GM12872 (cell line): ENCODE data around the gene SULT1C2.

Experiments used
- CTCF ChIP-seq: IDR thresholded peaks from 3 replicates; pipeline ENCODE4 v1.5.1; 2011; ENCODE audit warnings: low read depth, mild to moderate bottlenecking, low read length, moderate library complexity; ENCODE audit not compliant: insufficient read depth

The SULT1C2 gene

DNA sequence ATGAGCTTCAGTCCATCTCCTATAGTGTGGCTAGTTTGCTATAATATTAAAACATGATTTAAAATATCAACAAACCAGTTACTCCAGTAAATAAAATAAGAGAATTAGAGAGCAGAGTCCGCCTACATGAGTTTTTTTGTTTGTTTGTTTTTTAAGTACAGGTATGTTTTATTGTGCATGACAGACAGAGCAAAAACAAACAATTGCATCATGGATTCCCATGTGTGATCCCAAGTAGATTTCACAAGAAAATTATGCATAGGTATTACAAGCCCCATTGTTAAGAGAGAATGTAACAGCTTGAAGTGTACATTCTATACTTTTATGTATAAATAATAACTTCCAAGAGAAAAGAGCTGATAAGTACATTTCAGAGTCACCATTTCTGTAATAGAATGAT lies 27.9 kb upstream of the SULT1C2 start:
- TF ChIP-seq CTCF, result no peak

DNA sequence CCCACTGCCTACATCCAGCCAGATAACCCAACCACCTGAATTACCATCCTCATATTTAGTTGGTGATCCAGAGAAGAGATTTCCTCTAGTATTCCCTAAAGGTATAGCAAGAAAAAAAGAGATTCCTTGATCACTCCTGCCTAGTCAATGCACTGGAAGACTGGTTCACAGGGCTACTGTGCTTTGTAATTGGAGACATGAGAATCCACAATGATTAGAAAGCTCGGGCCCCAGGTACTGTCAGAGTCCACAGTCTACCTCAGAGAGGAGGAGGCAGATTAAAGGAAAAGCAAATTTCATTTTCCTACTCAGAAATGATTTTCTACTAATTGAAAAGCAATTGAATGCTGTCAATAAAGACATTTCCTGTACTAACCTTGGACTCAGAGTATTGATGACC lies 26.7 kb upstream of the SULT1C2 start:
- TF ChIP-seq CTCF, result no peak

DNA sequence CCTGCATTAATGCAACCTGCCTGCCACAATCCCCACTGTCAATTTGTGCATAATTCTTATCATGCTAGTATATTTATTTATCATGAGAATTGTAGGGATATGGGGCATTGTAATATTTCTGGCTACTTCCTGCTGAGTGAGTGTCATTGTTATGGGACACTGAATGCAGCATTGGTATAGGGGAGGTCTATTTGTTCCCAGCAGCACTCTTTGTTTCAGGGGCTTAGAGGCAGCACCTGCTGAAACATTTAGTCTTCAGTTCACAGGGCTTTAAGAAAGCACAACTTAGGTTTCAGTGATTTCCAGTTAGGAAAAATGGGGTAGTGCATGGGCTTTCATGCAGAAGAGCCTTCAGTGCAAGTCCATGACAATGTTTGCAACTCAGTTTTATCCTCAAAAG lies 25.3 kb upstream of the SULT1C2 start:
- TF ChIP-seq CTCF, result no peak

DNA sequence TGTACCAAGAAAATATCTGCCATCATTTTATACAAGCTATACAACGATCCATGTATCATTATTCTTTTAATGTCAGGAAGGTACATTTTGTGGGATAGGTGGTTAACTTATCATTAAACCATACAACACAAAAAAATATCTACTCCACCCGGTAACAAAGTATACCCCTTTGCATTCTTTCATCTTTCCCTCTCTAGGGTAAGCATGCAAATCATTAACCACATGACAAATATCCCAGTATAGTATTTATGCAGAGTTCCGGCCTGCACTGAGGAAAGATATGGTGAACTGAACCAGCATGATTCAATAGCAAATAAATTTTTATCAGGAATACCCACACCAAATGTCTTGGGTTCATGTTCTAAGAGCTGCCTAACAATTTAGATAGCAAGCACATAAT lies 22.5 kb upstream of the SULT1C2 start:
- TF ChIP-seq CTCF, result no peak

GRCh38 chr2:108267101-108267500 lies 21.6 kb upstream of the SULT1C2 start:
- TF ChIP-seq CTCF, result no peak

DNA sequence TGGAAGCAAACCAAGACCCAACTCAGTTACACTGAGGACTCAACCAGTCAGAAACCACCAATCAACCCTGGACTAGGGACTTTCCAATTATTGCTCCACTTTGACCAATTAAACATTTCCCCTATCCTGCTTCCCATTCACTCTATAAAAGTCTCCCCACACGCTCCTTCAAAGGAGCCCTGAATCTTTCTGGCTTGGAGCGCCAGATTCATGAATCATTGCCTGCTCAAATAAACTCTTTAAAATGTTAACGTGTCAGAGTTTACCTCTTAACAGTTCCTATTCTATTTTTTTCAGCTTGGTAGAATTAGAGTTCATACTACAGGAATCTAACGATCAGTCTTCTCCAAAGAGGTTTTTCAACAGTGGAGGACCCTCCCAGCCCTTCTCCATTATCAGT lies 20.7 kb upstream of the SULT1C2 start:
- TF ChIP-seq CTCF, result no peak

- TF ChIP-seq CTCF, result no peak
These were observed 18.3 kb upstream of the SULT1C2 start for GRCh38 chr2:108270346-108270745.
